ENCODE data around the gene TAF1L. TPM values are rescaled to one million over a fixed set of nuclear protein-coding genes. Genes with fewer than 3 reads are reported as not detected.

Gene TAF1L
- total and polyA plus RNA-seq, 9 donors, result 0.03 to 0.05 (median 0.05) TPM; not detected in 6

GRCh38 chr9:32579706-32580331 lies 55.6 kb downstream of the TAF1L start:
- Histone ChIP-seq H3K27me3 (no peaks in the 10 kb centered on the region), H3K4me1 (ENCODE audit: insufficient read depth) (no peaks in the 10 kb centered on the region), H3K4me3 (no peak overlapping the region), H3K36me3 (no peaks in the 10 kb centered on the region), H3K9me3 (no peaks in the 10 kb centered on the region), H3K27ac (no peak overlapping the region)
- DNase-seq, result peak; percentile 48 to 77 (median 76)
- intact Hi-C loops (cut with DNase I), result loop anchor here (2.0 to 10.0 kb wide), 4 partner anchors 201 to 387 kb away; no protein-coding TSS in a partner anchor
- TF ChIP-seq POLR2A (IDR thresholded peaks at IDR 0.05), result no peak
- TF ChIP-seq EP300 (IDR thresholded peaks at IDR 0.05), result no peak
- TF ChIP-seq CTCF (IDR thresholded peaks at IDR 0.05), result peak; percentile 49 to 76 (median 76)
- WGBS, 3 donors, result 10 to 15% (median 11%) methylated on average over 4 of the region's 4 CpGs

Other genes with a start within 250 kb of the TAF1L start
- gene RIGI, start 109.5 kb downstream of the TAF1L start, total RNA-seq, result 1 to 10 TPM; 6.4 to 9.5 (median 7.1) TPM
- 10 to 100 TPM in 1 of 2 donors, 1 to 10 TPM in 1; 5.4 to 16.7 TPM for gene RIGI, start 109.5 kb downstream of the TAF1L start, polyA plus RNA-seq
- gene SMIM27, start 83.3 kb downstream of the TAF1L start, total RNA-seq, result 10 to 100 TPM in 1 of 7 donors, 1 to 10 TPM in 6; 4.8 to 16.3 (median 9.2) TPM
- gene SMIM27, start 83.3 kb downstream of the TAF1L start, polyA plus RNA-seq, result 10 to 100 TPM in 1 of 2 donors, 1 to 10 TPM in 1; 8.3 to 10.8 TPM
- gene TOPORS, start 83.1 kb downstream of the TAF1L start, total RNA-seq, result 10 to 100 TPM; 18.8 to 31.8 (median 20.9) TPM
- gene TOPORS, start 83.1 kb downstream of the TAF1L start, polyA plus RNA-seq, result 10 to 100 TPM; 15.1 to 20.9 TPM
- gene NDUFB6, start 62.5 kb downstream of the TAF1L start, total RNA-seq, result 10 to 100 TPM; 31.9 to 42.5 (median 38.8) TPM
- 10 to 100 TPM; 19.6 to 30.3 TPM for gene NDUFB6, start 62.5 kb downstream of the TAF1L start, polyA plus RNA-seq
- under 1 TPM in 4 of 7 donors, not detected in 3; 0.05 to 0.69 (median 0.25) TPM for gene TMEM215, start 147.9 kb upstream of the TAF1L start, total RNA-seq
- under 1 TPM; 0.35 TPM for gene TMEM215, start 147.9 kb upstream of the TAF1L start, polyA plus RNA-seq